ENCODE results near the gene MYCBP2.

Gene MYCBP2

GRCh38 chr13:77323858-77324257 is 3.0 kb downstream of the MYCBP2 start:
- TF ChIP-seq GATA3 (IDR thresholded peaks at IDR 0.05; ENCODE audit: low read depth, low read length): no peak
- no peak for TF ChIP-seq GATA2 (IDR thresholded peaks at IDR 0.05; ENCODE audit: low read depth, low read length)

GRCh38 chr13:77319536-77319935 is 7.4 kb downstream of the MYCBP2 start:
- TF ChIP-seq GATA2 (IDR thresholded peaks at IDR 0.05; ENCODE audit: low read depth, low read length) (no peak), GATA3 (IDR thresholded peaks at IDR 0.05; ENCODE audit: low read depth, low read length) (no peak)

GRCh38 chr13:77318741-77319140 is 8.2 kb downstream of the MYCBP2 start:
- TF ChIP-seq GATA2 (IDR thresholded peaks at IDR 0.05; ENCODE audit: low read depth, low read length) (no peak), GATA3 (IDR thresholded peaks at IDR 0.05; ENCODE audit: low read depth, low read length) (no peak)

DNA sequence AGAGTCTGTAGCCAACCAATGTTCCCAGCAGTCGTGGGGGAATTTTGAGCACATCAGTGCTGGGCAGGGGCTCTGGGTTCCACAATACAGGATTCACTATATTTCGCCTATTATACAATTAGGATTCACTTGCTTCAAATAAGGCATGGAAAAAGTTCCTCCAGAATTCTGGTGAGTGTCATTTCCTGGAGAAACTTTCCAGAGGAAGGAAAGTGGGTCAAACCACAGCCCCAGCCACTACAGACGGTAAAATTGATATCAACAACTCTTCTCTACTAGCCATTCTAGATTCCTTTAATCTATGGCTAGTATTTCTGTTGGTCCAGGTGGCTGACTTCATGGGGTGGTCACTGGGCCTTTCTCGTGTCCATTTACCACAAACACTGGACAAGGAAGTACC is 10.5 kb downstream of the MYCBP2 start:
- TF ChIP-seq GATA2 (IDR thresholded peaks at IDR 0.05; ENCODE audit: low read depth, low read length) (no peak), GATA3 (IDR thresholded peaks at IDR 0.05; ENCODE audit: low read depth, low read length) (no peak)

DNA sequence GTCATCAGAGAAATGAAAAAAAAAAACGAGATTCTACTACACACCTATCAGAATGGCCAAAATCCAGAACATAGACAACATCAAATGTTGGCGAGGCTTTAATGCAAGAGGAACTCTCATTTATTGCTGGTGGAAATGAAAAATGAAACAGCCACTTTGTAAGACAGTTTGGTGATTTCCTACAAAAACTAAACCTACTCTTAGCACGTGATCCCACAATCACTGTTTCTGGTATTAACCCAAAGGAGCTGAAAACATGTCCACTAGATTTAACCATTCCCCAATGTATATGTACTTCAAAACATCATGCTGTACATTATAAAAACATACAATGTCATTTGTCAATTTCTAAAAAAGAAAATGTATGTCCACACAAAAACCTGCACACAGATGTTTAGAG is 13.0 kb downstream of the MYCBP2 start:
- TF ChIP-seq GATA3 (IDR thresholded peaks at IDR 0.05; ENCODE audit: low read depth, low read length): no peak
- TF ChIP-seq GATA2 (IDR thresholded peaks at IDR 0.05; ENCODE audit: low read depth, low read length): no peak

- TF ChIP-seq GATA3 (IDR thresholded peaks at IDR 0.05; ENCODE audit: low read depth, low read length): no peak
- TF ChIP-seq GATA2 (IDR thresholded peaks at IDR 0.05; ENCODE audit: low read depth, low read length): no peak
Observed at GRCh38 chr13:77312311-77312710, 14.6 kb downstream of the MYCBP2 start.

DNA sequence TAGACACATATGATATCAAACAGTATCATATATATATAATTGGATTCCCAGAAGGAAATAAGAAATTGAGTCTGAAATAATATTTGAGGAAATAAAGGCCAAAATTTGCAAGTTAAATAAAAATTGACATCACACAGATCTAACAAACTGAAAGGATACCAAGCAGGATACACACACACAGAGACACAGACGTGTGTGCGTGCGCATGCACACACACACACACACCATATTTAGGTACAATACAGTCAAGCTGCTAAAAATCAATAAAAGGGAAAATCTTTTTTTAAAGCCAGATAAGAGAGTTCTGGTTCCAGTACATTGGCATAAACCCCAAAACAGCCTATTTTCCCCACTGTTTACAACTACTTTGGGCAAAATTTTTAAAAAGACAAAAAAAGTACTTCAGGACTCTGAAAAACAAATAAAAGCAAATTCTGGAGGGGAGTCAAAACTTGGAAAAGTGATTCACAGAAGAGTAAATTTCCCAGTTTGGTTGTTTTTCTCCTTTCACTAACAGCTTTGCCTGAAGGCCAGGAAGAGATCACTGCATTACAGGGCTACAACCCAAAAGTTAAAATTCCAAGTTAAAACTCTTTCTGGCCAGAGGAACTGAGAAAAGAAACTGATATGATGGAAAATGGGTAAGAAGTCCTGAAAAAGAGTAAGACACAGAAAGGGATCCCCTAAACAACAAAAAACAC is 16.2 kb downstream of the MYCBP2 start:
- TF ChIP-seq GATA3 (IDR thresholded peaks at IDR 0.05; ENCODE audit: low read depth, low read length) (no peak), GATA2 (IDR thresholded peaks at IDR 0.05; ENCODE audit: low read depth, low read length) (no peak)

DNA sequence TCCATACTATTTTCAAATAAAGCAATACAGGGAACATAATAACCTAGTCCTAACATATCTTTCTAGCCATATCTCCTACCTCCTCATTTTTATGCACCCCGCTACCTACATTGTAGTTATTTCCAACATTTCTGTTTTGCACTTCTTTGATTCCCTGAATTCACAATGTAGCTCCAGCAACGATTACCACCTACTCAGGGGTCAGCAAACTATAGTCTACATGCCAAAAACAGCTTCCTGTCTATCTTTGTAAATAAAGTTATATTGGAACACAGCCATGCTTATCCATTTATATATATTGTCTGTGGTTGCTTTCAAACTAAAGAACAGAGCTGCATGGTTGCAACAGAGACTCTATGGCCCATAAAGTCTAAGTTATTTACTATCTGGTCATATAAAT is 16.7 kb downstream of the MYCBP2 start:
- TF ChIP-seq GATA3 (IDR thresholded peaks at IDR 0.05; ENCODE audit: low read depth, low read length) (no peak), GATA2 (IDR thresholded peaks at IDR 0.05; ENCODE audit: low read depth, low read length) (no peak)

DNA sequence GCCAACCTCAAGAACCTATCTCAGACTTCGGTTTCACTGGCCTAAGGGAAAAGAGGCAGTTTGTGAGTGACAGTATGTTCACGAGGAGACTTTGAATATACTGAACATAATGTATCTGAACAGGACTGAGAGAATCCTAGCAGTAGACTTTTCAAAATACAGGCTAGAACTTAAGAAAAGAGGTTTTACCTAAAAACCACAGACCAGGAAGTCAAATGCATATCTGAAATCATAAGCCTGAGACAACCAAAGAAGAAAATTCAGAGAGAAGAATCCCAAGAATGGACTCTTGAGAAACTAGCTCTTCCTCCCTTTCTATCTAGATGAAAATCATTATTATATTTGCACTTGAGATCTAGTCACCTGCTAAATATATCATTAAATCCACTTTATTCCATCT is 17.6 kb downstream of the MYCBP2 start:
- TF ChIP-seq GATA3 (IDR thresholded peaks at IDR 0.05; ENCODE audit: low read depth, low read length) (no peak), GATA2 (IDR thresholded peaks at IDR 0.05; ENCODE audit: low read depth, low read length) (no peak)

DNA sequence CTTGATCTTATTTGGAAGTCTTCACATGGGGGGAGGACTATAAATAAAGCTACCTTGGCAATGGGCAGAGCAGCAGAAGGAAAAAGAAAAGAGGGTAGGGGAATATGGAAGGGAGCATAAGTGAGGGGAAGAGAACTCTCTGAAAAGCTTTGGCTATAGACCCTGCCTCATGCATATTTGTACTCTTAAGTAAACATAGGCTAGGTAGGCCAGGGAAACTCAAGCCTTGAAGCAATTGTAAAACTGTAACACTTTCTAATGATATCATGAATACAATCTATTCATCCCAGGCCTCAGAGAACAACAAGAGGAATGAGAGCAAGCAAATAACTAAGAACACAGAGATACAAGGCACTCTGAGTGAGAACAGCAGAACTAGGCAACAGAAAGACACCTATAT is 20.4 kb downstream of the MYCBP2 start:
- TF ChIP-seq GATA3 (IDR thresholded peaks at IDR 0.05; ENCODE audit: low read depth, low read length) (no peak), GATA2 (IDR thresholded peaks at IDR 0.05; ENCODE audit: low read depth, low read length) (no peak)

DNA sequence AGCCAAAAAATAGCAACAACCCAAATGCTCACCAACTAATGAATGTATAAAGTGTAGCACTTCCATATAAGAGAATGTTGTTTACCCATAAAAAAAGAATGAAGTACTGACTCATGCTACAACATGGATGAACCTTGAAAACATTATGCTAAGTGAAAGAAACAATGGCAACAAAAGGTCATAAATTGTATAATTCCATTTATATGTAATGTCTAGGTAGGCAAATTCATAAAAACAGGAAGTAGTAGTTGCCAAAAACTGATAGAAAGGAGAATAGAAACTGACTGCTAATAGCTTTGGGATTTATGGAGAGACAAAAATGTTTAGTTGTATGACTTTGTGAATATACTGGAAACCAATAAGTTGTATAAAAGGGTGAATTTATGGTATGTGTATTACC is 21.6 kb downstream of the MYCBP2 start:
- TF ChIP-seq GATA2 (IDR thresholded peaks at IDR 0.05; ENCODE audit: low read depth, low read length): no peak
- no peak for TF ChIP-seq GATA3 (IDR thresholded peaks at IDR 0.05; ENCODE audit: low read depth, low read length)

- TF ChIP-seq GATA2 (IDR thresholded peaks at IDR 0.05; ENCODE audit: low read depth, low read length) (no peak), GATA3 (IDR thresholded peaks at IDR 0.05; ENCODE audit: low read depth, low read length) (no peak)
Observed at GRCh38 chr13:77300176-77301037, 26.5 kb downstream of the MYCBP2 start.

- TF ChIP-seq GATA3 (IDR thresholded peaks at IDR 0.05; ENCODE audit: low read depth, low read length): no peak
- TF ChIP-seq GATA2 (IDR thresholded peaks at IDR 0.05; ENCODE audit: low read depth, low read length): no peak
Observed at GRCh38 chr13:77299587-77299986, 27.3 kb downstream of the MYCBP2 start.

DNA sequence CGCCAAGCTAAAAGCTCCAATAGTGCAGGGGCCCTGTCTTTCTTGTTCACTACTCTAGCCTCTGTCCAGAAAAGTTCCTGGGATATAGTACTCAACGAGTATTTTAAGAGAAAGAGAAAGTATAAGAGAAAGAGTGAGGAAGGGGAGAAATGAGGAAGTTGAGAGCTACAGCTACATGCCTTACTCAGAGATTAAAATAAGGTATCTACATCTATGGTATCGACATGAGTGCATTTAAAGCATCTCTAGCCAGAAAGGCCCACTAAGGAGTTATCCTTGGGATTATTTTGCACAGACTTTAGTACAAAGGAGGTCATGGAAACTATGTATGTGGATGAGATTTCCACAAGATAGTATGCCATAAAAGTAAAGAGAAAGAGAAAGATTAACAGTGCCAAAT is 28.5 kb downstream of the MYCBP2 start:
- TF ChIP-seq GATA3 (IDR thresholded peaks at IDR 0.05; ENCODE audit: low read depth, low read length): no peak
- TF ChIP-seq GATA2 (IDR thresholded peaks at IDR 0.05; ENCODE audit: low read depth, low read length): no peak

GRCh38 chr13:77291774-77292173 is 35.1 kb downstream of the MYCBP2 start:
- TF ChIP-seq GATA2 (IDR thresholded peaks at IDR 0.05; ENCODE audit: low read depth, low read length) (no peak), GATA3 (IDR thresholded peaks at IDR 0.05; ENCODE audit: low read depth, low read length) (no peak)
